Astrocyte of the cerebellum (primary cell): Measurements from ENCODE around the gene ATP11A.

Source experiments
- DNase-seq: peaks from one replicate; pipeline ENCODE4 v3.0.0-alpha.2; 2011; ENCODE audit warnings: low read depth
- H3K4me3 ChIP-seq: 2 replicates; pipeline ENCODE4 v1.5.1; 2011; ENCODE audit warnings: mild to moderate bottlenecking, low read depth, low read length, moderate library complexity
- in situ Hi-C: cut with HindIII; loops from 2 replicates; pipeline ENCODE4 v1.10.0; 2017; ENCODE audit warnings: low sequenced_read_pairs
- TF ChIP-seq, protein P1 (sequence below): IDR thresholded peaks from 2 replicates; pipeline ENCODE4 v1.5.1; 2012; ENCODE audit warnings: low read length, low read depth, moderate library complexity, mild to moderate bottlenecking; ENCODE audit errors: missing control alignments

Gene ATP11A

DNA sequence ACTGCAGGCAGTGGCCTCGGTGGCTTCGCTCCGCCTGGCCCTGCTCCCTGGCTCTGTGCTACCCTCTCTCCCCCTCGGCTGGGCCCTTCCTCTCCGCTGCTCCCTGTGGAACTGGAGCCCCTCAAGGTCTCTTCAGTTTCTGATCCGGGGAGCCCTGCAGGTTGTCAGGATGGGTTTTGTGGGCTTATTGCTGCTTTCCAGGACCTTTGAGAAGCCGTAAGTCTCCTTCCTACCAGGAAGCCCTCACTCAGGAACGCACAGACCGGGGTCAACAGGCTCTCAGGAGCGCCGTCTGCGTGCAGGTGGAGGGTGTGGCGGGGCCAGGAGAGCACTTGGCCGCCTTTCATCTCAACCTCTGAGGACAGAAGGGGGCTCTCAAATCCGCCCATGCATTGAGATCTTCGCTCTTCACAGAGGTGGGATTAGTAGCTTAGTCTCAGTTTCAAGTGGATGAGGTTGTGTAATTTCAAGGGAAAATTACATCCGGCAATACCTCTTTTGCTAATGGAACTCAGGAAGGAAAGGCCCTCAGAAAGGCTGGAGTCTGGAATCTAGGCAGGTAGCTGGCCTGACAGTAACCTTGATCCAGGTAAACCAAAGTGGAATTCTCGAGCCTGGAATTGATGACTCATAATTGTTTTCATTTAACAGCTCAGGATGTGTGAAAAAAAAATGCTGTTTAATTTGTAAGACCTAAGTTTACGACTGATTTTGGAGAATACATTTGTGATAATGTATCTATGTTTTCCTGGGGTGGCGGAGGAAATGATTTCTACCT lies 102.0 kb downstream of the ATP11A start:
- no peak for DNase-seq
- TF ChIP-seq, protein P1, sequence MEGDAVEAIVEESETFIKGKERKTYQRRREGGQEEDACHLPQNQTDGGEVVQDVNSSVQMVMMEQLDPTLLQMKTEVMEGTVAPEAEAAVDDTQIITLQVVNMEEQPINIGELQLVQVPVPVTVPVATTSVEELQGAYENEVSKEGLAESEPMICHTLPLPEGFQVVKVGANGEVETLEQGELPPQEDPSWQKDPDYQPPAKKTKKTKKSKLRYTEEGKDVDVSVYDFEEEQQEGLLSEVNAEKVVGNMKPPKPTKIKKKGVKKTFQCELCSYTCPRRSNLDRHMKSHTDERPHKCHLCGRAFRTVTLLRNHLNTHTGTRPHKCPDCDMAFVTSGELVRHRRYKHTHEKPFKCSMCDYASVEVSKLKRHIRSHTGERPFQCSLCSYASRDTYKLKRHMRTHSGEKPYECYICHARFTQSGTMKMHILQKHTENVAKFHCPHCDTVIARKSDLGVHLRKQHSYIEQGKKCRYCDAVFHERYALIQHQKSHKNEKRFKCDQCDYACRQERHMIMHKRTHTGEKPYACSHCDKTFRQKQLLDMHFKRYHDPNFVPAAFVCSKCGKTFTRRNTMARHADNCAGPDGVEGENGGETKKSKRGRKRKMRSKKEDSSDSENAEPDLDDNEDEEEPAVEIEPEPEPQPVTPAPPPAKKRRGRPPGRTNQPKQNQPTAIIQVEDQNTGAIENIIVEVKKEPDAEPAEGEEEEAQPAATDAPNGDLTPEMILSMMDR = no peak
- in situ Hi-C loops = no loop called here
- no peak overlapping the region for H3K4me3 ChIP-seq

DNA sequence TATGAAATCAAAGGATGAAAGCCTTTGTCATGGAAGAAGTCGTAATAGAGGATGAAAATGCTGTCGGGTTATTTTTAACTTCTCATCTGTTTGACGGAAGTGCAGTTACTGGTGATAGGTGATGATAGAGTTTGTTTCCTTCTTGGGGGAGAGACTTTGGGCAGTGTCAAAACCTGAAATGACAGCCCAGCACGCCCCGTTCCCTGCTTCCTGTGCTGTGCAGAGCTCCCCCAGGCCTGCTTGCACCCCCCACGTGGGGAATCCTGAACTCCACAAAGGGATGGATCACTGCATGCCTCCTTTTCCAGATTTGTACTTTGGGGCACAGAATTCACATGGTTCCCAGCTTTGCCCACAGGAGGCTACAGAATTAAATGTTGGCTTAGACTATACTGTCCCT lies 102.7 kb downstream of the ATP11A start:
- no peak for DNase-seq
- TF ChIP-seq, protein P1 = no peak
- in situ Hi-C loops = no loop called here
- H3K4me3 ChIP-seq = no peak overlapping the region

DNA sequence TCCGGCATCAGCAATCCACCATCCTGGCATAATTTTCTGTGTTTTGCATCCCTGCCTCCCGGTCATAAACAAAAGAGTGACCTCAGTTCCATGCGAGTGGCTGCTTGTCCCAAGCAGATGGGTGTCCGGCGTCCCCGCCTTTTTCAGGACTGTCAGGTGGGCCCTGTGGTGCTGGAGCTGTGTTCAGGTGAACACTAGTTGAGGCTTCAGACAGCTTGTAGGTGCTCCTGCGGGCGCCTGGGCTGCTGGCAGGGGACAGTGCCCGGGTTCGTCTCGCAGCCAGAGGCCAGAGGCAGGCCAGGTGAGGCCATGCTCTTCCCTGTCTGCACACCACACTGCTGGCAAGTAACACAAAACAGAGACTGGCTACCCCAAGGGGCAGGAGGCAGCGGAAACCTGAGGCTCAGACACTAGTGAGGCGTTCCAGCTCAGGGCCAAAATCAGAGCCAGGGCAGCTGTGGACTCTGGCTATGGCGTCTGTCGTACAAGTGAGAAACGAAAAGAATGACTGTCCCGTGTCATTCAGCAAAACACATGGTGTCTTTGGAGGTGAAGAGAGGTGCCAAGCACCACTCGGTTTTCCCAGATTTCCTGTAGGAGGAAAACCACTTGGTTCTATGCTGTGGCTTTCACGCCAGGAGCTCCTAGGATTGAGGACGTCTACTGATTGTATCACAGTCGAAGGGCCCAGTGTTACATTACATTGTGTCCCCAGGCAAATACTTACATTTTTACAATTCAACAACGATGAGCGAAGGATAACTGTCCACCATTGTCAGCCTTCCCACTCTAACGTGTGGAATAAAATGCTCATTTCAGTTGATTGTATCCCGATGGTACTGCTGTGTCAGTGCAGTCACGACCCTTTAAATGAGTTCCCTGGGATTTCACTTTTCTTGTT lies 104.0 kb downstream of the ATP11A start:
- in situ Hi-C loops = no loop called here
- TF ChIP-seq, protein P1 = no peak
- no peak overlapping the region for H3K4me3 ChIP-seq
- no peak for DNase-seq

DNA sequence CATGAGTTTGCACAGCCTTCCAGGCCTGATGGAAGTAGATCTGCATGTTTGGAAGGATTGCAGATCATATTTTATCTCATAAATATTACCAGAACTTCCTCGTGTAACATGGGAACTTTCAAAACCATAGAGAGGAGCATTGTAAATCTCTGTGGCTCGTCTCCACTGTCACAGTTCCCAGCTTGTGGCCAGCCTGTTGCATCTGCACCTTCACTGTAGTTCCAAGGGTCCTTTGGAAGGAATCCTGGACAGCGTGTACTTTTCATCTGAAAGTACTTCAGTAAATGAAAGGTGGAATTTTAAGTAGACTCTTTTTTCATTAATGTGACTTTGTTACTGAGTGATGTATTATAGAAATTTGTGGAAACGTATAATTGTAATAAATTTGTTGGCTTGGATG lies 105.4 kb downstream of the ATP11A start:
- H3K4me3 ChIP-seq = no peak overlapping the region
- in situ Hi-C loops = no loop called here
- no peak for DNase-seq
- TF ChIP-seq, protein P1 = no peak

DNA sequence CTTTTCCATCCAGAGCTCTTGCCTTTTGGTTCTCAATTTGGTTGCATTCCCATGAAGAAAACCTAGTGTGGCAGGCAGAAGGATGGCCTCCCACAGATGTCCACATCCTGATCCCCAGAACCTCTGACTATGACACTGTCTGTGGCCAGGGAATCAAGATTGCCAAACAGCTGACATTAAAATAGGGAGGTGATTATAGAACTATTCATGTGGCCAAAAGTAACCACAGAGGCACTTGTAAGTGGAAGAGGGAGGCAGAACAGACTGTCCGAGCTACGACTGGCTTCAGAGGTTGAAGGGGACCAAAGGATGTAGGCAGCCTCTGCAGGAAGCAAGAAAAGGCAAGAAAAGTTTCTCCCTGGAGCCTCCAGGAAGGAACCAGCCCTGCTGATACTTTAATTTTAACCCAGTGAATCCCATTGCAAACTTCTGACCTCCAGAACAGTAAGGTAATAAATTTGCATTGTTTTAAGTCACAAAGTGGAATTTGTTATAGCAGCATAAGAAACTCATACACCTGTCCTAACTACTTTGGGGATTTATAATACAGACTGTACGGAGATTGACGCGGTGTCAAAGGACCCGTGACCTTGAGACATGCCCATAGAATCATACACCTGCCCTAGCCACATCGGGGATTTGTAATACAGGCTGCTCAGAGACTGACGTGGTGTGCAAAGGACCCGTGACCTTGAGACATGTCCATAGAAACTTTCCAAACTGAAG lies 106.5 kb downstream of the ATP11A start:
- DNase-seq = no peak
- H3K4me3 ChIP-seq = no peak overlapping the region
- in situ Hi-C loops = no loop called here
- TF ChIP-seq, protein P1 = no peak

DNA sequence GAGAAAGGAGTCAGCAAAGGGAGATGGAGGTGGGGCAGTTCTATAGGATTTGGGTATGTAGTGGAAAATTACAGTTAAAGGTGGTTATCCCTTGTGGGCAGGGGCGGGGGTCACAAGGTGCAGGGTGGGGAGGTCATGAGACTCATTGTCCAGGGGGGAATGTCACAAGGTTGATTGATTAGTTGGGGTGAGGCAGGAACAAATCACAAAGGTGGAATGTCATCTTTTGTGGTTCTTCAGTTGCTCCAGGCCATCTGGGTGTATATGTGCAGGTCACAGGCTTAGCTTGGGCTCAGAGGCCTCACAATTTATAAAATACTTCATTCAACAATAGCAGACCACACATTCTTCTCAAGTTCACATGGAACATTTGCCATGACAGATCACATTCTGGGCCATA lies 109.6 kb downstream of the ATP11A start:
- no peak for DNase-seq
- TF ChIP-seq, protein P1 = no peak
- H3K4me3 ChIP-seq = no peak overlapping the region
- in situ Hi-C loops = no loop called here
